Measurements from ENCODE around the gene TTLL6.
"Not testable (repeated sequence)": the region's sequence is repeated elsewhere in the genome, so short reads cannot be mapped to it uniquely, and the experiment has no call there.

GRCh38 chr17:48716549-48716948, 100.5 kb downstream of the TTLL6 start:
- not testable (repeated sequence) for TF ChIP-seq EZH2 (IDR thresholded peaks at IDR 0.05; ENCODE audit: borderline replicate concordance, insufficient read depth, low read length, poor library complexity, severe bottlenecking); EP300 (conservative IDR thresholded peaks at IDR 0.05; ENCODE audit: poor library complexity, severe bottlenecking)
